Stomach (tissue), 4 donors: ENCODE data around the gene DUXA.

ENCODE experiments used
- EP300 ChIP-seq: sonication (generic); formaldehyde crosslinking; IDR thresholded peaks from one replicate; pipeline ENCODE4 v1.6.1; 2017; ENCODE audit warnings: antibody characterized with exemption
- POLR2A ChIP-seq, 4 donors: fragments of 450-650 bp; IDR thresholded peaks; one replicate each; pipeline ENCODE4 v1.6.1; 2016; ENCODE audit warnings: antibody characterized with exemption in 4 of 4, control low read depth in 2 of 4, mild to moderate bottlenecking in 1 of 4, moderate library complexity in 1 of 4
- POLR2AphosphoS5 ChIP-seq, 3 donors: sonication (generic); formaldehyde crosslinking; IDR thresholded peaks; one replicate each; pipeline ENCODE4 v1.6.1; 2016; ENCODE audit warnings: antibody characterized with exemption in 3 of 3
- TF ChIP-seq, protein P1 (sequence below), 7 experiments: fragments of 450-650 bp in 4 of 7; fragments of 200-600 bp in 3 of 7; sonication (generic) in 3 of 7; IDR thresholded peaks; one replicate each; pipeline ENCODE4 v1.5.1; 2016 to 2019; ENCODE audit warnings: antibody characterized with exemption in 7 of 7, control low read depth in 2 of 7, mild to moderate bottlenecking in 1 of 7

DNA sequence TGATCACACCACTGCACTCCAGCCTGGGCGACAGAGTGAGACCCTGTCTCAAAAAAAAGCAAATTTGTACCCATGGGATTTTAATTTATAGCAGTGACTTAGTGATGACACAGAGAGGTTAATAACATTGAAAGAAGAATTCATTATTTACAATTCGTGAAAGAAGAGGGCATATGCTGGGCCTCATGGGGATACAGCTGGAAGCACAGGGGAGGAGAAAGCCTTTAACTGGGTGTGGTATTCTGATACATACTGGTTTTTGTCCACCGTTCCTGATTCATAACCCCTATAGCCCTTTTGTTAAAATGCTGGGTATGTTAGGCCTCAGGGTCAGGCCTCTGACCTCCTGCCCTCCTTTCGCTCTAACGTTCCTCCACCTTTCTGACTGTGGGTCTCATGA, 34.9 kb upstream of the DUXA start:
- TF ChIP-seq EP300 = no peak
- no peak for TF ChIP-seq POLR2A (IDR thresholded peaks at IDR 0.05)
- TF ChIP-seq, protein P1, sequence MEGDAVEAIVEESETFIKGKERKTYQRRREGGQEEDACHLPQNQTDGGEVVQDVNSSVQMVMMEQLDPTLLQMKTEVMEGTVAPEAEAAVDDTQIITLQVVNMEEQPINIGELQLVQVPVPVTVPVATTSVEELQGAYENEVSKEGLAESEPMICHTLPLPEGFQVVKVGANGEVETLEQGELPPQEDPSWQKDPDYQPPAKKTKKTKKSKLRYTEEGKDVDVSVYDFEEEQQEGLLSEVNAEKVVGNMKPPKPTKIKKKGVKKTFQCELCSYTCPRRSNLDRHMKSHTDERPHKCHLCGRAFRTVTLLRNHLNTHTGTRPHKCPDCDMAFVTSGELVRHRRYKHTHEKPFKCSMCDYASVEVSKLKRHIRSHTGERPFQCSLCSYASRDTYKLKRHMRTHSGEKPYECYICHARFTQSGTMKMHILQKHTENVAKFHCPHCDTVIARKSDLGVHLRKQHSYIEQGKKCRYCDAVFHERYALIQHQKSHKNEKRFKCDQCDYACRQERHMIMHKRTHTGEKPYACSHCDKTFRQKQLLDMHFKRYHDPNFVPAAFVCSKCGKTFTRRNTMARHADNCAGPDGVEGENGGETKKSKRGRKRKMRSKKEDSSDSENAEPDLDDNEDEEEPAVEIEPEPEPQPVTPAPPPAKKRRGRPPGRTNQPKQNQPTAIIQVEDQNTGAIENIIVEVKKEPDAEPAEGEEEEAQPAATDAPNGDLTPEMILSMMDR (IDR thresholded peaks at IDR 0.05) = no peak
- no peak for TF ChIP-seq POLR2AphosphoS5 (IDR thresholded peaks at IDR 0.05)
